Liver (tissue), 9 donors: ENCODE results near the gene GNG14. TPM values are rescaled to one million over a fixed set of nuclear protein-coding genes. Genes with fewer than 3 reads are reported as not detected.
"Not testable (repeated sequence)": the region's sequence is repeated elsewhere in the genome, so short reads cannot be mapped to it uniquely, and the experiment has no call there.

Experiments
- DNase-seq: peaks from one replicate; pipeline ENCODE4 v3.0.0-alpha.2; 2017; ENCODE audit warnings: low spot score
- H3K27ac ChIP-seq, 2 donors: one replicate each; pipeline ENCODE4 v1.7.0; 2013; ENCODE audit warnings: inconsistent platforms in 2 of 2, low read length in 2 of 2, control low read depth in 1 of 2, low read depth in 1 of 2, mild to moderate bottlenecking in 1 of 2
- H3K27me3 ChIP-seq, 4 donors: one replicate each; pipeline versions ENCODE4 v1.6.1 to v1.7.0; 2013; ENCODE audit warnings: low read length in 3 of 4, inconsistent platforms in 1 of 4, mild to moderate bottlenecking in 1 of 4, moderate library complexity in 1 of 4; ENCODE audit not compliant: control insufficient read depth in 4 of 4, insufficient read depth in 4 of 4
- H3K36me3 ChIP-seq, 4 donors: one replicate each; pipeline versions ENCODE4 v1.6.1 to v1.7.0; 2013; ENCODE audit warnings: low read length in 3 of 4, mild to moderate bottlenecking in 3 of 4, low read depth in 1 of 4, moderate library complexity in 1 of 4; ENCODE audit not compliant: control insufficient read depth in 4 of 4, insufficient read depth in 3 of 4
- H3K4me1 ChIP-seq, 4 donors: one replicate each; pipeline versions ENCODE4 v1.6.1 to v1.7.0; 2013; ENCODE audit warnings: low read length in 3 of 4, mild to moderate bottlenecking in 3 of 4, moderate library complexity in 1 of 4; ENCODE audit not compliant: control insufficient read depth in 4 of 4, insufficient read depth in 4 of 4
- H3K4me3 ChIP-seq, 3 donors: one replicate each; pipeline versions ENCODE4 v1.6.1 to v1.7.0; 2013; ENCODE audit warnings: low read length in 3 of 3, control low read depth in 1 of 3, low read depth in 1 of 3, mild to moderate bottlenecking in 1 of 3
- H3K9ac ChIP-seq, 2 donors: one replicate each; pipeline ENCODE4 v1.7.0; 2013; ENCODE audit warnings: low read length in 2 of 2, mild to moderate bottlenecking in 2 of 2, moderate library complexity in 2 of 2, control low read depth in 1 of 2, low read depth in 1 of 2
- H3K9me3 ChIP-seq, 4 donors: one replicate each; pipeline versions ENCODE4 v1.6.1 to v1.7.0; 2013; ENCODE audit warnings: low read length in 3 of 4; ENCODE audit not compliant: control insufficient read depth in 4 of 4
- CTCF ChIP-seq: fragments of 150-350 bp; IDR thresholded peaks from 2 replicates; pipeline ENCODE4 v1.5.1; 2017; ENCODE audit warnings: improper control_type of control experiment, low read depth, low read length; ENCODE audit not compliant: missing input control
- FOXA1 ChIP-seq: IDR thresholded peaks from 2 replicates; pipeline ENCODE4 v1.6.1; 2016; ENCODE audit warnings: antibody characterized with exemption
- FOXA2 ChIP-seq: IDR thresholded peaks from 2 replicates; pipeline ENCODE4 v1.6.1; 2016; ENCODE audit warnings: antibody characterized with exemption
- HNF4A ChIP-seq, 2 donors: conservative IDR thresholded peaks; 2 replicates each; pipeline ENCODE4 v1.6.1; 2016; ENCODE audit warnings: antibody characterized with exemption in 2 of 2, mild to moderate bottlenecking in 2 of 2
- JUND ChIP-seq, 2 donors: IDR thresholded peaks; 2 replicates each; pipeline ENCODE4 v1.6.1; 2016; ENCODE audit warnings: antibody characterized with exemption in 2 of 2
- MAX ChIP-seq: IDR thresholded peaks from 2 replicates; pipeline ENCODE4 v1.6.1; 2016; ENCODE audit warnings: antibody characterized with exemption
- NR2F2 ChIP-seq: IDR thresholded peaks from 2 replicates; pipeline ENCODE4 v1.6.1; 2016; ENCODE audit warnings: antibody characterized with exemption
- RAD21 ChIP-seq, 2 donors: IDR thresholded peaks; 2 replicates each; pipeline ENCODE4 v1.6.1; 2016; ENCODE audit warnings: antibody characterized with exemption in 2 of 2, mild to moderate bottlenecking in 2 of 2
- SP1 ChIP-seq: IDR thresholded peaks from 2 replicates; pipeline ENCODE4 v1.6.1; 2018; ENCODE audit warnings: antibody characterized with exemption, mild to moderate bottlenecking
- TAF1 ChIP-seq: conservative IDR thresholded peaks from 2 replicates; pipeline ENCODE4 v1.6.1; 2016; ENCODE audit warnings: antibody characterized with exemption, mild to moderate bottlenecking
- YY1 ChIP-seq: IDR thresholded peaks from 2 replicates; pipeline ENCODE4 v1.6.1; 2016; ENCODE audit warnings: antibody characterized with exemption, mild to moderate bottlenecking
- ZBTB33 ChIP-seq: IDR thresholded peaks from 2 replicates; pipeline ENCODE4 v1.6.1; 2016; ENCODE audit warnings: antibody characterized with exemption
- WGBS: extraction: QIAGEN DNeasy Blood & Tissue Kit; methylation state at CpG from one replicate; pipeline ENCODE4 v1.1.7; 2013; 5-methylcytosine and 5-hydroxymethylcytosine counted together
- polyA plus RNA-seq, 2 donors: library from polyadenylated mRNA; stranded (reverse) in 1 of 2; unstranded in 1 of 2; fragments of 200-250 nt in 1 of 2; fragments of >200 nt in 1 of 2; fragmentation: Nextera tagmentation in 1 of 2; extraction: Ambion mirVana in 1 of 2; gene quantifications; one replicate each; pipeline versions ENCODE4 v1.2.1 to v1.2.3, GENCODE V29; 2013 to 2015
- total RNA-seq, 2 donors: library from RNA; depleted of rRNA; stranded (reverse); fragments of >200 nt; gene quantifications; one replicate each; pipeline ENCODE4 v1.2.3, GENCODE V29; 2014
- TF ChIP-seq, protein P1 (sequence below): IDR thresholded peaks from 2 replicates; pipeline ENCODE4 v1.6.1; 2016; ENCODE audit warnings: antibody characterized with exemption, mild to moderate bottlenecking
- TF ChIP-seq, protein P2 (sequence below): IDR thresholded peaks from 2 replicates; pipeline ENCODE4 v1.6.1; 2016; ENCODE audit warnings: antibody characterized with exemption
- donor health status: healthy.
- donor health status: healthy.
- donor health status: healthy.
- donor health status: healthy.
- donor health status: healthy.

GNG14 gene
- total and polyA plus RNA-seq, 4 donors: not detected

DNA sequence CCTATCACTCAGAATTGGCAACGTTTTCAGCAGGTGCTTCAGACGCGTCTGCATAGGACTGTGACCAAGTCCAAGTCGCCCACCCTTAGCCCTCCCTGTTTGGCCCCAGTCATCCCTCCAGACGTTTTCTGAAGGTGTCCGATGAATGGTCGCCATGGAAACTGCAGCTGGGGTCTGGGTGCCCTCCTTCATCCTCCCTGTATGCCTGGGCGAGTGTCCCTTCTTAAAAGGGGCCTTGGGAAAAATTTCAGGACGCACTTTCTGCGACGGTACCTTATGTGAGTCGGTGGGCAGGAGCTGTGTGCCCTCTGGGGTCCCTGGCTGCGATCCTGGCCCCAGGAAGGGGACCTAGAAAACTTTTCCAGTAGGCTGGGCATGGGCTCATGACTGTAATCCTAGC, 46.3 kb upstream of the GNG14 start:
- WGBS: 79% methylated on average over 13 of the region's 13 CpGs
- Histone ChIP-seq H3K4me3 (no peak overlapping the region), H3K36me3 (no peaks in the 10 kb centered on the region), H3K27ac (no peak overlapping the region), H3K9ac (no peak overlapping the region), H3K9me3 (no peaks in the 10 kb centered on the region), H3K4me1 (peaks cover 0 to 3% (median 1%) of the 10 kb centered on the region in 4 donors), H3K27me3 (no peaks in the 10 kb centered on the region)
- no peak for DNase-seq
- no peak for TF ChIP-seq ZBTB33
- TF ChIP-seq RAD21 (IDR thresholded peaks at IDR 0.05): no peak
- TF ChIP-seq YY1: no peak
- TF ChIP-seq, protein P1, sequence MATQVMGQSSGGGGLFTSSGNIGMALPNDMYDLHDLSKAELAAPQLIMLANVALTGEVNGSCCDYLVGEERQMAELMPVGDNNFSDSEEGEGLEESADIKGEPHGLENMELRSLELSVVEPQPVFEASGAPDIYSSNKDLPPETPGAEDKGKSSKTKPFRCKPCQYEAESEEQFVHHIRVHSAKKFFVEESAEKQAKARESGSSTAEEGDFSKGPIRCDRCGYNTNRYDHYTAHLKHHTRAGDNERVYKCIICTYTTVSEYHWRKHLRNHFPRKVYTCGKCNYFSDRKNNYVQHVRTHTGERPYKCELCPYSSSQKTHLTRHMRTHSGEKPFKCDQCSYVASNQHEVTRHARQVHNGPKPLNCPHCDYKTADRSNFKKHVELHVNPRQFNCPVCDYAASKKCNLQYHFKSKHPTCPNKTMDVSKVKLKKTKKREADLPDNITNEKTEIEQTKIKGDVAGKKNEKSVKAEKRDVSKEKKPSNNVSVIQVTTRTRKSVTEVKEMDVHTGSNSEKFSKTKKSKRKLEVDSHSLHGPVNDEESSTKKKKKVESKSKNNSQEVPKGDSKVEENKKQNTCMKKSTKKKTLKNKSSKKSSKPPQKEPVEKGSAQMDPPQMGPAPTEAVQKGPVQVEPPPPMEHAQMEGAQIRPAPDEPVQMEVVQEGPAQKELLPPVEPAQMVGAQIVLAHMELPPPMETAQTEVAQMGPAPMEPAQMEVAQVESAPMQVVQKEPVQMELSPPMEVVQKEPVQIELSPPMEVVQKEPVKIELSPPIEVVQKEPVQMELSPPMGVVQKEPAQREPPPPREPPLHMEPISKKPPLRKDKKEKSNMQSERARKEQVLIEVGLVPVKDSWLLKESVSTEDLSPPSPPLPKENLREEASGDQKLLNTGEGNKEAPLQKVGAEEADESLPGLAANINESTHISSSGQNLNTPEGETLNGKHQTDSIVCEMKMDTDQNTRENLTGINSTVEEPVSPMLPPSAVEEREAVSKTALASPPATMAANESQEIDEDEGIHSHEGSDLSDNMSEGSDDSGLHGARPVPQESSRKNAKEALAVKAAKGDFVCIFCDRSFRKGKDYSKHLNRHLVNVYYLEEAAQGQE: no peak
- TF ChIP-seq FOXA2: no peak
- no peak for TF ChIP-seq HNF4A (conservative IDR thresholded peaks at IDR 0.05)
- TF ChIP-seq NR2F2: no peak
- no peak for TF ChIP-seq SP1

- 91% methylated on average over 26 of the region's 26 CpGs for WGBS
- no peak for DNase-seq
- Histone ChIP-seq H3K9ac (no peak overlapping the region), H3K27me3 (no peaks in the 10 kb centered on the region), H3K9me3 (no peaks in the 10 kb centered on the region), H3K4me3 (no peak overlapping the region), H3K4me1 (peaks cover 0 to 4% (median 1%) of the 10 kb centered on the region in 4 donors), H3K36me3 (no peaks in the 10 kb centered on the region), H3K27ac (no peak overlapping the region)
- TF ChIP-seq JUND (IDR thresholded peaks at IDR 0.05) (no peak), FOXA1 (no peak), TAF1 (no peak), ZBTB33 (no peak), CTCF (no peak), YY1 (no peak), SP1 (no peak), RAD21 (IDR thresholded peaks at IDR 0.05) (no peak), HNF4A (conservative IDR thresholded peaks at IDR 0.05) (no peak), MAX (no peak)
- TF ChIP-seq, protein P2, sequence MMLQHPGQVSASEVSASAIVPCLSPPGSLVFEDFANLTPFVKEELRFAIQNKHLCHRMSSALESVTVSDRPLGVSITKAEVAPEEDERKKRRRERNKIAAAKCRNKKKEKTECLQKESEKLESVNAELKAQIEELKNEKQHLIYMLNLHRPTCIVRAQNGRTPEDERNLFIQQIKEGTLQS: no peak
- TF ChIP-seq, protein P1: no peak
Observed at GRCh38 chr19:12642506-12642905, 45.3 kb upstream of the GNG14 start.

DNA sequence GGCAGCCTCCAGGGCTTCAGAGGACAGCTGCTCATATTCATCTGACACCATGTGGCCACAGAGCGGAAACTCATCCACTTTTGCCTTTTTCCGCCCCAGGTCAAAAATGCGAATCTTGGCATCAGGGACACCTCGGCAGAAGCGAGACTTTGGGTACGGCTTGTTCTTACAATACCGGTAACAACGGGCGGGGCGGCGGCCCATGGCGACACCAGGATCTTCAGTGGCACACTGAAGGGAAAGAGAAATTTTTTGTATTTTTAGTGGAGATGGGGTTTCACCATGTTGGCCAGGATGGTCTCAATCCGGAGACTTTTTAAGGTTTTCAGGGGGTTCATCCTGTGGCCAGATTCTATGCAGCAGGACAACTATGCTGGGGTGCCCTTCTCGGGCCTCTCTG, 44.1 kb upstream of the GNG14 start:
- H3K27me3 ChIP-seq, H3K36me3 ChIP-seq, H3K4me1 ChIP-seq, H3K4me3 ChIP-seq, H3K9me3 ChIP-seq, DNase-seq, H3K27ac ChIP-seq, H3K9ac ChIP-seq: not testable (repeated sequence)
- 94% methylated on average over 14 of the region's 14 CpGs for WGBS
